Mucosa of descending colon (tissue), 3 donors: ENCODE measurements around the gene DDX51. TPM values are rescaled to one million over a fixed set of nuclear protein-coding genes. Genes with fewer than 3 reads are reported as not detected.

Experiments
- ATAC-seq: fragments of 200-7000 bp; cut with Tn5 transposase; one replicate; pipeline ENCODE4 v1.9.1; 2020; ENCODE audit warnings: mild to moderate bottlenecking, moderate library complexity
- DNase-seq, 3 donors: peaks; one replicate each; pipeline ENCODE4 v3.0.0-alpha.2; 2020
- H3K36me3 ChIP-seq: fragments of 200-600 bp; one replicate; pipeline ENCODE4 v1.8.0; 2021; ENCODE audit warnings: low read depth, mild to moderate bottlenecking
- H3K4me1 ChIP-seq: fragments of 200-600 bp; one replicate; pipeline ENCODE4 v1.8.0; 2021; ENCODE audit warnings: low read depth, mild to moderate bottlenecking
- H3K4me3 ChIP-seq: fragments of 200-600 bp; one replicate; pipeline ENCODE4 v1.8.0; 2021; ENCODE audit warnings: mild to moderate bottlenecking
- H3K9me3 ChIP-seq: fragments of 200-600 bp; one replicate; pipeline ENCODE4 v1.8.0; 2021; ENCODE audit warnings: mild to moderate bottlenecking
- CTCF ChIP-seq: fragments of 200-600 bp; IDR thresholded peaks from one replicate; pipeline ENCODE4 v1.8.0; 2022; ENCODE audit warnings: antibody characterized with exemption, mild to moderate bottlenecking
- intact Hi-C, 2 donors: fragments of 100-400 bp; cut with DNase I in 1 of 2; cut with micrococcal nuclease in 1 of 2; formaldehyde crosslinking; loops; one replicate each; pipeline versions ENCODE4 v1.11.0 to v1.11.1; 2022; cut with DNase I, micrococcal nuclease
- total RNA-seq, 3 donors: library from RNA; stranded (reverse); fragmentation: NEBNext Ultra II Directional in 2 of 3; extraction: Animal tissue kit (Norgen Biotek cat#: 25700) in 2 of 3; gene quantifications; one replicate each; pipeline versions ENCODE4 v1.2.1 to v1.2.4, GENCODE V29; 2021 to 2023
- donor health status: DM: no; HTN: no; CAD: no; lungs with moderate emphysema.
- donor health status: DM: no; HTN: no; CAD: no.
- donor health status: DM: no; HTN: yes; CAD: no.

Gene DDX51
- total RNA-seq, 3 donors from 2014 or later = 14.2 to 18.7 (median 15.6) TPM

- no peak for TF ChIP-seq CTCF
- H3K4me3 ChIP-seq = no peak overlapping the region
- H3K9me3 ChIP-seq = no peaks in the 10 kb centered on the region
- intact Hi-C loops = no loop called here
- DNase-seq (no peak), ATAC-seq (peak; percentile 14)
- H3K4me1 ChIP-seq = no peaks in the 10 kb centered on the region
- no peaks in the 10 kb centered on the region for H3K36me3 ChIP-seq
These were observed 10.0 kb downstream of the DDX51 start for GRCh38 chr12:132133952-132134652.

GRCh38 chr12:132132609-132133430 lies 11.3 kb downstream of the DDX51 start:
- no peak overlapping the region for H3K4me3 ChIP-seq
- intact Hi-C loops = no loop called here
- ATAC-seq (peak; percentile 22), DNase-seq (no peak)
- H3K36me3 ChIP-seq = no peaks in the 10 kb centered on the region
- H3K4me1 ChIP-seq = no peaks in the 10 kb centered on the region
- no peak for TF ChIP-seq CTCF
- no peaks in the 10 kb centered on the region for H3K9me3 ChIP-seq

GRCh38 chr12:132131952-132132351 lies 12.2 kb downstream of the DDX51 start:
- Histone ChIP-seq H3K4me3 (no peak overlapping the region), H3K36me3 (no peaks in the 10 kb centered on the region), H3K9me3 (no peaks in the 10 kb centered on the region), H3K4me1 (no peaks in the 10 kb centered on the region)
- no peak for TF ChIP-seq CTCF
- DNase-seq (no peak), ATAC-seq (no peak)
- intact Hi-C loops = no loop called here

- Histone ChIP-seq H3K4me3 (no peak overlapping the region), H3K9me3 (no peaks in the 10 kb centered on the region), H3K36me3 (no peaks in the 10 kb centered on the region), H3K4me1 (no peaks in the 10 kb centered on the region)
- no peak for TF ChIP-seq CTCF
- intact Hi-C loops = no loop called here
- DNase-seq (no peak), ATAC-seq (no peak)
These were observed 12.9 kb downstream of the DDX51 start for GRCh38 chr12:132131229-132131628.

- Histone ChIP-seq H3K4me1 (no peaks in the 10 kb centered on the region), H3K9me3 (no peaks in the 10 kb centered on the region), H3K4me3 (no peak overlapping the region), H3K36me3 (no peaks in the 10 kb centered on the region)
- intact Hi-C loops = no loop called here
- ATAC-seq (no peak), DNase-seq (no peak)
- TF ChIP-seq CTCF = no peak
These were observed 13.4 kb downstream of the DDX51 start for GRCh38 chr12:132130690-132131089.
